ENCODE results near the gene CANT1. TPM values are rescaled to one million over a fixed set of nuclear protein-coding genes. Genes with fewer than 3 reads are reported as not detected.

CANT1 gene
- total and polyA plus RNA-seq, 2 of the 13 experiments (the other 11 are each of a cell fraction or from before 2014, with no cell fraction given), result 34.1 to 42.1 TPM

DNA sequence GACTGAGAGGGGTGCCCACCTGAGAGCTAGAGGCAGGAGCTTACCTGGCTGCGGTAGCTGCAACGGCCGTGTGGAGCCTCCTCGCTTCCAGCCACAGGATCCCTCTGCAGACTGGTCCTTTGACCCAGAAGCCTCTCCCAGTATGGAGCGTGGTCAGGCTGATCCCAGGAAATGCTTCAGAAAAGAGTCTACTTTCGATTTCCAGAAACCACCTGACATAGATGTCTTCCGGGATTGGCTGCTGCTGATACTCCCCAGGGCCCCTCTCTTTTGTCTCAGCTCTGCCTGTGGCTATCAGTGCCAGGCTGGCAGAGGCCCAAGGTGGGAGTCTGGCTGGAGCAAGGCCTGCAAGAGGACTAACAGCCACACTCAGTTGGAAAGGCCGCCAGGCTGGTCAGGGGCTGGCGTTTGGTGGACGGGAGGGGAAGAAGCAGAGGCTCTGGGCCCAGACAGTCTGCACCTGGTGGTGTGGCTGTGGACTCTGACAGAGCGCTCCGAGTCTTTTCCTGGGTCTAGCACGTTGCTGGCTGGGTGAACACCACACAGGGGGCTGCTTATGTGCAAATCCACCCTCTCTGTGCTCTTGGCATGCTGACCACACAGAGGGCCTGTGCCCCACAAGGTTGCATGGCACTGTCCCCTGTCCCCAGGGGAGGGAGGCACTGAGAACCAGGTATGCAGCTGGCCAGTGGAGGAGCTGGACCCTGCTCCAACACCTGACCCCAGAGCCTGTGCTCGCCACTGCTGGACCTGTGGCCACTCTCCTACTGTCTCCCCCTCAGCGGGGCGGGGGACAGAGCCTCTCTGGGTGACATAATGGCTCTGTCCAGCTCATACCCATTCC, 29.6 kb downstream of the CANT1 start, which contains the start of gene LGALS3BP (continued):
- TF ChIP-seq, protein P1, sequence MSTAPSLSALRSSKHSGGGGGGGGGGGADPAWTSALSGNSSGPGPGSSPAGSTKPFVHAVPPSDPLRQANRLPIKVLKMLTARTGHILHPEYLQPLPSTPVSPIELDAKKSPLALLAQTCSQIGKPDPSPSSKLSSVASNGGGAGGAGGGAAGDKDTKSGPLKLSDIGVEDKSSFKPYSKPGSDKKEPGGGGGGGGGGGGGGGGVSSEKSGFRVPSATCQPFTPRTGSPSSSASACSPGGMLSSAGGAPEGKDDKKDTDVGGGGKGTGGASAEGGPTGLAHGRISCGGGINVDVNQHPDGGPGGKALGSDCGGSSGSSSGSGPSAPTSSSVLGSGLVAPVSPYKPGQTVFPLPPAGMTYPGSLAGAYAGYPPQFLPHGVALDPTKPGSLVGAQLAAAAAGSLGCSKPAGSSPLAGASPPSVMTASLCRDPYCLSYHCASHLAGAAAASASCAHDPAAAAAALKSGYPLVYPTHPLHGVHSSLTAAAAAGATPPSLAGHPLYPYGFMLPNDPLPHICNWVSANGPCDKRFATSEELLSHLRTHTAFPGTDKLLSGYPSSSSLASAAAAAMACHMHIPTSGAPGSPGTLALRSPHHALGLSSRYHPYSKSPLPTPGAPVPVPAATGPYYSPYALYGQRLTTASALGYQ (CRISPR knock-in tag; IDR thresholded peaks at IDR 0.05), result no peak
- TF ChIP-seq ZNF788 (CRISPR knock-in tag; IDR thresholded peaks at IDR 0.05; ENCODE audit: borderline replicate concordance) (0 out of 2 replicates have a peak, but pooled peaks have one; percentile 6), EHMT2 (IDR thresholded peaks at IDR 0.05; ENCODE audit: borderline replicate concordance, low read depth, low read length) (no peak), SIN3A (IDR thresholded peaks at IDR 0.05; ENCODE audit: borderline replicate concordance, low read depth, low read length) (peak; percentile 80; the same call in 1 of the 2 replicates), SIX4 (CRISPR knock-in tag; IDR thresholded peaks at IDR 0.05) (peak; percentile 5; the same call in 1 of the 2 replicates), NFIC (IDR thresholded peaks at IDR 0.05; ENCODE audit: low read length) (no peak), ZIK1 (CRISPR knock-in tag; IDR thresholded peaks at IDR 0.05; ENCODE audit: borderline replicate concordance, low read depth) (peak; percentile 78), CBFB (CRISPR knock-in tag; IDR thresholded peaks at IDR 0.05) (peak; percentile 32; the same call in 1 of the 2 replicates), MEIS2 (CRISPR knock-in tag; IDR thresholded peaks at IDR 0.05) (no peak; the same call in 1 of the 2 replicates), ZNF431 (CRISPR knock-in tag; IDR thresholded peaks at IDR 0.05; ENCODE audit: borderline replicate concordance, low read depth) (peak; percentile 94; the same call in 1 of the 2 replicates), ZBTB38 (CRISPR knock-in tag; IDR thresholded peaks at IDR 0.05) (0 out of 2 replicates have a peak, but pooled peaks have one; percentile 5), ZNF550 (CRISPR knock-in tag; IDR thresholded peaks at IDR 0.05; ENCODE audit: borderline replicate concordance) (0 out of 2 replicates have a peak, but pooled peaks have one; percentile 12), ZMYM4 (CRISPR knock-in tag; IDR thresholded peaks at IDR 0.05) (peak; percentile 79), XBP1 (CRISPR knock-in tag; IDR thresholded peaks at IDR 0.05) (no peak), AKAP8 (CRISPR knock-in tag; IDR thresholded peaks at IDR 0.05) (peak; percentile 55; the same call in 1 of the 2 replicates)
- TF ChIP-seq, protein P2, sequence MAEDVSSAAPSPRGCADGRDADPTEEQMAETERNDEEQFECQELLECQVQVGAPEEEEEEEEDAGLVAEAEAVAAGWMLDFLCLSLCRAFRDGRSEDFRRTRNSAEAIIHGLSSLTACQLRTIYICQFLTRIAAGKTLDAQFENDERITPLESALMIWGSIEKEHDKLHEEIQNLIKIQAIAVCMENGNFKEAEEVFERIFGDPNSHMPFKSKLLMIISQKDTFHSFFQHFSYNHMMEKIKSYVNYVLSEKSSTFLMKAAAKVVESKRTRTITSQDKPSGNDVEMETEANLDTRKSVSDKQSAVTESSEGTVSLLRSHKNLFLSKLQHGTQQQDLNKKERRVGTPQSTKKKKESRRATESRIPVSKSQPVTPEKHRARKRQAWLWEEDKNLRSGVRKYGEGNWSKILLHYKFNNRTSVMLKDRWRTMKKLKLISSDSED (CRISPR knock-in tag; IDR thresholded peaks at IDR 0.05), result no peak
- TF ChIP-seq, protein P3, sequence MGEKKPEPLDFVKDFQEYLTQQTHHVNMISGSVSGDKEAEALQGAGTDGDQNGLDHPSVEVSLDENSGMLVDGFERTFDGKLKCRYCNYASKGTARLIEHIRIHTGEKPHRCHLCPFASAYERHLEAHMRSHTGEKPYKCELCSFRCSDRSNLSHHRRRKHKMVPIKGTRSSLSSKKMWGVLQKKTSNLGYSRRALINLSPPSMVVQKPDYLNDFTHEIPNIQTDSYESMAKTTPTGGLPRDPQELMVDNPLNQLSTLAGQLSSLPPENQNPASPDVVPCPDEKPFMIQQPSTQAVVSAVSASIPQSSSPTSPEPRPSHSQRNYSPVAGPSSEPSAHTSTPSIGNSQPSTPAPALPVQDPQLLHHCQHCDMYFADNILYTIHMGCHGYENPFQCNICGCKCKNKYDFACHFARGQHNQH (CRISPR knock-in tag; IDR thresholded peaks at IDR 0.05), result peak; percentile 50
- TF ChIP-seq, protein P4, sequence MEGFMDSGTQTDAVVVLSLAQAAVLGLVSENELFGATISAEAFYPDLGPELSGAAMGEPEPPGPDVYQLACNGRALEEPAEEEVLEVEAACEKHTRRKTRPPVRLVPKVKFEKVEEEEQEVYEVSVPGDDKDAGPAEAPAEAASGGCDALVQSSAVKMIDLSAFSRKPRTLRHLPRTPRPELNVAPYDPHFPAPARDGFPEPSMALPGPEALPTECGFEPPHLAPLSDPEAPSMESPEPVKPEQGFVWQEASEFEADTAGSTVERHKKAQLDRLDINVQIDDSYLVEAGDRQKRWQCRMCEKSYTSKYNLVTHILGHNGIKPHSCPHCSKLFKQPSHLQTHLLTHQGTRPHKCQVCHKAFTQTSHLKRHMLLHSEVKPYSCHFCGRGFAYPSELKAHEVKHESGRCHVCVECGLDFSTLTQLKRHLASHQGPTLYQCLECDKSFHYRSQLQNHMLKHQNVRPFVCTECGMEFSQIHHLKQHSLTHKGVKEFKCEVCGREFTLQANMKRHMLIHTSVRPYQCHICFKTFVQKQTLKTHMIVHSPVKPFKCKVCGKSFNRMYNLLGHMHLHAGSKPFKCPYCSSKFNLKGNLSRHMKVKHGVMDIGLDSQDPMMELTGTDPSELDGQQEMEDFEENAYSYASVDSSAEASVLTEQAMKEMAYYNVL (CRISPR knock-in tag; IDR thresholded peaks at IDR 0.05; ENCODE audit: borderline replicate concordance), result no peak; the same call in 1 of the 2 replicates
- TF ChIP-seq, protein P5, sequence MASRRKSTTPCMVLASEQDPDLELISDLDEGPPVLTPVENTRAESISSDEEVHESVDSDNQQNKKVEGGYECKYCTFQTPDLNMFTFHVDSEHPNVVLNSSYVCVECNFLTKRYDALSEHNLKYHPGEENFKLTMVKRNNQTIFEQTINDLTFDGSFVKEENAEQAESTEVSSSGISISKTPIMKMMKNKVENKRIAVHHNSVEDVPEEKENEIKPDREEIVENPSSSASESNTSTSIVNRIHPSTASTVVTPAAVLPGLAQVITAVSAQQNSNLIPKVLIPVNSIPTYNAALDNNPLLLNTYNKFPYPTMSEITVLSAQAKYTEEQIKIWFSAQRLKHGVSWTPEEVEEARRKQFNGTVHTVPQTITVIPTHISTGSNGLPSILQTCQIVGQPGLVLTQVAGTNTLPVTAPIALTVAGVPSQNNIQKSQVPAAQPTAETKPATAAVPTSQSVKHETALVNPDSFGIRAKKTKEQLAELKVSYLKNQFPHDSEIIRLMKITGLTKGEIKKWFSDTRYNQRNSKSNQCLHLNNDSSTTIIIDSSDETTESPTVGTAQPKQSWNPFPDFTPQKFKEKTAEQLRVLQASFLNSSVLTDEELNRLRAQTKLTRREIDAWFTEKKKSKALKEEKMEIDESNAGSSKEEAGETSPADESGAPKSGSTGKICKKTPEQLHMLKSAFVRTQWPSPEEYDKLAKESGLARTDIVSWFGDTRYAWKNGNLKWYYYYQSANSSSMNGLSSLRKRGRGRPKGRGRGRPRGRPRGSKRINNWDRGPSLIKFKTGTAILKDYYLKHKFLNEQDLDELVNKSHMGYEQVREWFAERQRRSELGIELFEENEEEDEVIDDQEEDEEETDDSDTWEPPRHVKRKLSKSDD (CRISPR knock-in tag; IDR thresholded peaks at IDR 0.05; ENCODE audit: low read depth), result no peak
